GM21367 (cell line): Measurements from ENCODE around the gene GLB1L2.
"Not testable (repeated sequence)": the region's sequence is repeated elsewhere in the genome, so short reads cannot be mapped to it uniquely, and the experiment has no call there.

Experiments used
- ATAC-seq: cut with Tn5 transposase; IDR thresholded peaks from one replicate; pipeline ENCODE4 v1.9.1; 2021; ENCODE audit not compliant: unreplicated experiment

GLB1L2 gene

GRCh38 chr11:134331354-134332188 lies at the start of gene GLB1L2:
TSS of gene GLB1L2 (plus strand) at chr11:134331988. CDS start at chr11:134332062, 74 bp downstream.
- peak; percentile 85 for ATAC-seq

- ATAC-seq, result no peak
Observed at GRCh38 chr11:134282121-134283045, 49.4 kb upstream of the GLB1L2 start.

- ATAC-seq, result no peak
Observed at GRCh38 chr11:134283461-134284230, 48.1 kb upstream of the GLB1L2 start.

GRCh38 chr11:134284349-134284748 lies 47.4 kb upstream of the GLB1L2 start:
- not testable (repeated sequence) for ATAC-seq

- ATAC-seq, result no peak
Observed at GRCh38 chr11:134287561-134287960, 44.2 kb upstream of the GLB1L2 start.

GRCh38 chr11:134288486-134288885 lies 43.3 kb upstream of the GLB1L2 start:
- no peak for ATAC-seq

- no peak for ATAC-seq
Observed at GRCh38 chr11:134289167-134289566, 42.6 kb upstream of the GLB1L2 start.

- ATAC-seq, result no peak
Observed at GRCh38 chr11:134289789-134290188, 42.0 kb upstream of the GLB1L2 start.

GRCh38 chr11:134290646-134291045 lies 41.1 kb upstream of the GLB1L2 start:
- ATAC-seq, result no peak

GRCh38 chr11:134291196-134291595 lies 40.6 kb upstream of the GLB1L2 start:
- no peak for ATAC-seq

- ATAC-seq, result no peak
Observed at GRCh38 chr11:134292661-134293060, 39.1 kb upstream of the GLB1L2 start.

- ATAC-seq, result no peak
Observed at GRCh38 chr11:134293119-134294113, 38.4 kb upstream of the GLB1L2 start.

GRCh38 chr11:134294664-134295063 lies 37.1 kb upstream of the GLB1L2 start:
- no peak for ATAC-seq

GRCh38 chr11:134312223-134312622 lies 19.6 kb upstream of the GLB1L2 start:
- ATAC-seq, result no peak

GRCh38 chr11:134312807-134313206 lies 19.0 kb upstream of the GLB1L2 start:
- no peak for ATAC-seq

GRCh38 chr11:134313379-134313778 lies 18.4 kb upstream of the GLB1L2 start:
- ATAC-seq, result no peak

- ATAC-seq, result no peak
Observed at GRCh38 chr11:134313821-134314607, 17.8 kb upstream of the GLB1L2 start.

- no peak for ATAC-seq
Observed at GRCh38 chr11:134317103-134317502, 14.7 kb upstream of the GLB1L2 start.

- not testable (repeated sequence) for ATAC-seq
Observed at GRCh38 chr11:134321373-134321772, 10.4 kb upstream of the GLB1L2 start.
